ENCODE data around the gene MSI2. TPM values are rescaled to one million over a fixed set of nuclear protein-coding genes. Genes with fewer than 3 reads are reported as not detected.

Gene MSI2
- total RNA-seq, 1 donor from 2014 or later: 60.6 TPM

DNA sequence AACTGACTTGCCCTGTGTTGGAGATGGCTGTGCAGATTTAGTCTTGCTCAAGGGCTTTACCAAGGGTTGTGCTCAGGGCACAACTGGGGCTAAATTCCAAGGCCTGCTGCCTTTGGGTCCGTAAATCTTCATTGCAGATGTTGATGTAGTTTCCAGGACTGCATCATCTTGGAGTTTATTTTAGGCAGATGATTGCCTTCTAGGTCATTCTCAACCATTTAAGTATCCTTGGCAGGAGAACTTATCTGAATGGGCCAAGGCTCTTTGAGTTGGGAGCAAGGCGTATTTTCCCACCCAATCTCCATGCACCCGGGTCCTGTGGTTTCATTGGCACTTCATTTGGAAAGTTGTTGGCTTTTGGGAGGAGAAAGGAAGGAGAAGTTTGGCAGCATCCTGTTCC lies 200.3 kb downstream of the MSI2 start:
- H3K36me3 Mint-ChIP-seq (ENCODE audit: low read depth, unreplicated experiment): peaks cover 8% of the 10 kb centered on the region
- DNase-seq (ENCODE audit: low spot score): no peak

DNA sequence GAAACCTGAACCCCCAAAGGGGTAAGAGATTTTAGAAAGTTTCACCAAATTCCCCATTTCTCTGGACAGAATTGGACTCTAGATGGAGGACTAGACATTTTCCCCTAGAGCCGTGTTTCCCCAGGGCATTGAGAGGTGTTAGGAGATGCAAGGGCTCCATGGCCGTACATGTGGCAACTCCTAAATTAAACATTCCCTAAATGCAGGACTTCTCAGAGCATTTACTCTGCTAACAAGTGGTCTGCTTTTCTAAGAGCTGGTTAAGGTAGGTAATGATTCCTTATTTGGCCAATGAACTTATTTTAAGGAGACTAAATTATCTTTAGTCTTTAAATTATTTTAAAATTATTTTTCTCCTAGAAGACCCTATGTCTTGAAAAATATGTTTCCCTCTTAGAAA lies 200.9 kb downstream of the MSI2 start:
- no peak overlapping the region for H3K4me3 Mint-ChIP-seq (ENCODE audit: unreplicated experiment)
- no peak for DNase-seq (ENCODE audit: low spot score)
- peaks cover 26% of the 10 kb centered on the region for H3K4me1 Mint-ChIP-seq (ENCODE audit: unreplicated experiment)
- H3K9me3 Mint-ChIP-seq (ENCODE audit: unreplicated experiment): no peaks in the 10 kb centered on the region
- TF ChIP-seq, protein P1, sequence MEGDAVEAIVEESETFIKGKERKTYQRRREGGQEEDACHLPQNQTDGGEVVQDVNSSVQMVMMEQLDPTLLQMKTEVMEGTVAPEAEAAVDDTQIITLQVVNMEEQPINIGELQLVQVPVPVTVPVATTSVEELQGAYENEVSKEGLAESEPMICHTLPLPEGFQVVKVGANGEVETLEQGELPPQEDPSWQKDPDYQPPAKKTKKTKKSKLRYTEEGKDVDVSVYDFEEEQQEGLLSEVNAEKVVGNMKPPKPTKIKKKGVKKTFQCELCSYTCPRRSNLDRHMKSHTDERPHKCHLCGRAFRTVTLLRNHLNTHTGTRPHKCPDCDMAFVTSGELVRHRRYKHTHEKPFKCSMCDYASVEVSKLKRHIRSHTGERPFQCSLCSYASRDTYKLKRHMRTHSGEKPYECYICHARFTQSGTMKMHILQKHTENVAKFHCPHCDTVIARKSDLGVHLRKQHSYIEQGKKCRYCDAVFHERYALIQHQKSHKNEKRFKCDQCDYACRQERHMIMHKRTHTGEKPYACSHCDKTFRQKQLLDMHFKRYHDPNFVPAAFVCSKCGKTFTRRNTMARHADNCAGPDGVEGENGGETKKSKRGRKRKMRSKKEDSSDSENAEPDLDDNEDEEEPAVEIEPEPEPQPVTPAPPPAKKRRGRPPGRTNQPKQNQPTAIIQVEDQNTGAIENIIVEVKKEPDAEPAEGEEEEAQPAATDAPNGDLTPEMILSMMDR (IDR thresholded peaks at IDR 0.05; ENCODE audit: unreplicated experiment): no peak
- peaks cover 8% of the 10 kb centered on the region for H3K36me3 Mint-ChIP-seq (ENCODE audit: low read depth, unreplicated experiment)
- no peak overlapping the region for H3K27ac Mint-ChIP-seq (ENCODE audit: unreplicated experiment)
- peaks cover 7% of the 10 kb centered on the region for H3K27me3 Mint-ChIP-seq (ENCODE audit: unreplicated experiment)

More for the DNA sequence above, 200.3 kb downstream of the MSI2 start:
- Mint-ChIP-seq H3K4me3 (ENCODE audit: unreplicated experiment) (no peak overlapping the region), H3K4me1 (ENCODE audit: unreplicated experiment) (peaks cover 24% of the 10 kb centered on the region), H3K27ac (ENCODE audit: unreplicated experiment) (no peak overlapping the region), H3K9me3 (ENCODE audit: unreplicated experiment) (no peaks in the 10 kb centered on the region), H3K27me3 (ENCODE audit: unreplicated experiment) (peaks cover 7% of the 10 kb centered on the region)
- TF ChIP-seq, protein P1 (IDR thresholded peaks at IDR 0.05; ENCODE audit: unreplicated experiment): no peak

DNA sequence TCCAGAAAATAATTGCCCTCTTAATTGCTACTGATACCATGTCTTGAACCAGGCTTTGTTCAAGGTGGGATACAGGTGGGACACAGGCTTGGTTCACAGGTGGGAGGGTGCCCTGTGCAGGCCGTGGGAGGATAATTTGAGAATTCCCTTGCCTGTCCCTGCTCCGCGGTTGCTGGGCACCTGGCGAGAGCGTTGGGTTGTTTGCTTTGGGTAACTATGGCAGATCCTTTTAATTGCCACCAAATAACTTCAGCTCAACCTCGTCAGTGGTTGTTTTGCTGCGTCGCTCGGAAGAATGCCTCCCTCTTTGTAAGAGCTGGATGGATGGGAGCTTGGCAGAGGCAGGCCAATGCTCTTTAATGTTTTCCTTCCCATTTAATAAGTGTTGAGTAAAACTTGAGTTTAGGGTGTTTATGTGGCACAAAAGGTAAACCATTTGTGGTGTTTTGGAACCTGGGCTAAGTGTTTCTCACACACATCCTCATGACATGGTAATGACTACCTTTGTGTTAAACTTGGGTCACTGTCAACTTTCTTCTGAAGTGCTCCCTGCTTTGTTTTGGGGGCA lies 202.5 kb downstream of the MSI2 start:
- H3K36me3 Mint-ChIP-seq (ENCODE audit: low read depth, unreplicated experiment): peaks cover 11% of the 10 kb centered on the region
- peaks cover 9% of the 10 kb centered on the region for H3K27me3 Mint-ChIP-seq (ENCODE audit: unreplicated experiment)
- no peaks in the 10 kb centered on the region for H3K9me3 Mint-ChIP-seq (ENCODE audit: unreplicated experiment)
- H3K4me3 Mint-ChIP-seq (ENCODE audit: unreplicated experiment): no peak overlapping the region
- no peak for DNase-seq (ENCODE audit: low spot score)
- no peak overlapping the region for H3K27ac Mint-ChIP-seq (ENCODE audit: unreplicated experiment)
- TF ChIP-seq, protein P1 (IDR thresholded peaks at IDR 0.05; ENCODE audit: unreplicated experiment): no peak
- H3K4me1 Mint-ChIP-seq (ENCODE audit: unreplicated experiment): peaks cover 39% of the 10 kb centered on the region

DNA sequence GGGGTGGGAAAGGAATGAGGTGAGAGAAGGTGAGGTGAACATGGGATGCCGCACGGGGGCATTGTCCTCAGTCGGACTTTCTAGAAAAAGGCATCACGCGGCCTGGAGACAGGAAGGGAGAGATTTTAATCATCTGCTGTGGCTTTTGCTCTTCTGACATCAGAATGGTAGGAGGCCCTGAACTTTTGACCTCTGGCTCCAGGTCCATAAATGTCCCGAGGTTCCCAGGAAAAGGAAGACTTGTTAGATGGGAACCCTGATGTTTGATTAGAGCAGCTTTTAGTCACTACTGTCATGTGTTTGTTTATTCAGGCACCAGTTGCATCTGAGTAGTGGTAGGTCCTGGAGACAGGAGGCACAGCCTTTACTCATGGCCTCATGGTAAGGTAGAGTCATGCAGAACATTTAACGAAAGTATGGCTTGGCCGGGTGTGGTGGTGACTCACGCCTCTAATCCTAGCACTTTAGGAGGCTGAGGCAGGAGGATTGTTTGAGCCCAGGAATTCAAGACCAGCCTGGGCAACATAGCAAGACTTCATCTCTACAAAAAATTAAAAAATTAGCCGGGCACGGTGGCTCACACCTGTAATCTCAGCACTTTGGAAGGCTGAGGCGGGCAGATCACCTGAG lies 203.1 kb downstream of the MSI2 start:
- peaks cover 13% of the 10 kb centered on the region for H3K36me3 Mint-ChIP-seq (ENCODE audit: low read depth, unreplicated experiment)
- TF ChIP-seq, protein P1 (IDR thresholded peaks at IDR 0.05; ENCODE audit: unreplicated experiment): no peak
- H3K9me3 Mint-ChIP-seq (ENCODE audit: unreplicated experiment): no peaks in the 10 kb centered on the region
- peaks cover 44% of the 10 kb centered on the region for H3K4me1 Mint-ChIP-seq (ENCODE audit: unreplicated experiment)
- no peak for DNase-seq (ENCODE audit: low spot score)
- H3K4me3 Mint-ChIP-seq (ENCODE audit: unreplicated experiment): no peak overlapping the region
- H3K27ac Mint-ChIP-seq (ENCODE audit: unreplicated experiment): no peak overlapping the region
- H3K27me3 Mint-ChIP-seq (ENCODE audit: unreplicated experiment): peaks cover 9% of the 10 kb centered on the region

DNA sequence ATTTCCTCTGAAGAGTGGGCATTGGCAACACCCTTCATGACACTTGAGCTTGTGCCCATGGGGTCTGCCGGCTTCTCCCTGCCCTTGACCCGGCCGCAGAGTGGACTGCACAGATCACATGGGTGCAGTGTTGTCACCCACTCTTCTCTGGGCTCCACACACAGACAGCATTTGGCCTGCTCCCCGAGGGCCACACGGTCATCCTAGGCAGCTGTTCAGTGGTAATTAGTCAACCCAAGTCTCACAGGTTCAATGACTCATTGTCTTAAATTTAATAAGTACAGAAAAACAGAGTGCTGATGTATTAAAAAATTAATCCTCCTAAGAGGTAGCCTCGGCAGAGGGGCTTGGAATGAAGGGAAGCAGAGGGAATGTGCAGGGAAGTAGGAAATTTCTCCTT lies 204.8 kb downstream of the MSI2 start:
- no peak overlapping the region for H3K27ac Mint-ChIP-seq (ENCODE audit: unreplicated experiment)
- DNase-seq (ENCODE audit: low spot score): no peak
- peaks cover 10% of the 10 kb centered on the region for H3K36me3 Mint-ChIP-seq (ENCODE audit: low read depth, unreplicated experiment)
- H3K9me3 Mint-ChIP-seq (ENCODE audit: unreplicated experiment): no peaks in the 10 kb centered on the region
- TF ChIP-seq, protein P1 (IDR thresholded peaks at IDR 0.05; ENCODE audit: unreplicated experiment): no peak
- peaks cover 9% of the 10 kb centered on the region for H3K27me3 Mint-ChIP-seq (ENCODE audit: unreplicated experiment)
- H3K4me1 Mint-ChIP-seq (ENCODE audit: unreplicated experiment): peaks cover 43% of the 10 kb centered on the region
- no peak overlapping the region for H3K4me3 Mint-ChIP-seq (ENCODE audit: unreplicated experiment)

Data from endothelial cell (in vitro differentiated cells).